Panc1 (cell line): ENCODE results near the gene C17orf100.

ENCODE experiments used
- POLR2AphosphoS5 ChIP-seq: IDR thresholded peaks from 2 replicates; pipeline ENCODE4 v1.6.1; 2012; ENCODE audit warnings: mild to moderate bottlenecking, low read depth, low read length, moderate library complexity
- TCF7L2 ChIP-seq: IDR thresholded peaks from 2 replicates; pipeline ENCODE4 v1.6.1; 2011; ENCODE audit warnings: mild to moderate bottlenecking, low read depth, low read length, inconsistent platforms
- TF ChIP-seq, protein P1 (sequence below): fragments of 450-650 bp; IDR thresholded peaks from 2 replicates; pipeline ENCODE4 v1.5.1; 2017; ENCODE audit warnings: mild to moderate bottlenecking
- TF ChIP-seq, protein P2 (sequence below), 2 experiments: IDR thresholded peaks; 2 replicates each; pipeline ENCODE4 v1.6.1; 2011 to 2012; ENCODE audit warnings: low read depth in 2 of 2, control low read depth in 1 of 2, low read length in 1 of 2, mild to moderate bottlenecking in 1 of 2, moderate library complexity in 1 of 2; ENCODE audit not compliant: insufficient read depth in 1 of 2

DNA sequence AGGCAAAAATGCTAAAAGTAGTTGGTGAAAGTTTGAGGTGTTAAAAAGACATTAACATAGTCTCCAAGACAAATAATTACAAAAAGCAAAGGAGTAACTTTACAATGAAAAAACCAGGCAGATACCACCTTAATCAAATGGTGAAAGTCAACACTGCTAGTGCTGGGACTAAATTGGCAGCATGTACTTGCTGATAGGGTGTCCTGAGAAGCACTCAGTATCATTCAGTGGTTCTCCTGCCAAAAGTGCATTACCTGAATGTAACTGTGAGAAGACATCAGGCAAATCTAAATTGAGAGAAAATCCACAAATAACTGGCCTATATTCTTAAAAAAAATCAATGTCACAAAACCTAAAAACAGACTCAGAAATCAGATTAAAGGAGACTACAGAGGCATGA, 19.0 kb upstream of the C17orf100 start:
- TF ChIP-seq, protein P1, sequence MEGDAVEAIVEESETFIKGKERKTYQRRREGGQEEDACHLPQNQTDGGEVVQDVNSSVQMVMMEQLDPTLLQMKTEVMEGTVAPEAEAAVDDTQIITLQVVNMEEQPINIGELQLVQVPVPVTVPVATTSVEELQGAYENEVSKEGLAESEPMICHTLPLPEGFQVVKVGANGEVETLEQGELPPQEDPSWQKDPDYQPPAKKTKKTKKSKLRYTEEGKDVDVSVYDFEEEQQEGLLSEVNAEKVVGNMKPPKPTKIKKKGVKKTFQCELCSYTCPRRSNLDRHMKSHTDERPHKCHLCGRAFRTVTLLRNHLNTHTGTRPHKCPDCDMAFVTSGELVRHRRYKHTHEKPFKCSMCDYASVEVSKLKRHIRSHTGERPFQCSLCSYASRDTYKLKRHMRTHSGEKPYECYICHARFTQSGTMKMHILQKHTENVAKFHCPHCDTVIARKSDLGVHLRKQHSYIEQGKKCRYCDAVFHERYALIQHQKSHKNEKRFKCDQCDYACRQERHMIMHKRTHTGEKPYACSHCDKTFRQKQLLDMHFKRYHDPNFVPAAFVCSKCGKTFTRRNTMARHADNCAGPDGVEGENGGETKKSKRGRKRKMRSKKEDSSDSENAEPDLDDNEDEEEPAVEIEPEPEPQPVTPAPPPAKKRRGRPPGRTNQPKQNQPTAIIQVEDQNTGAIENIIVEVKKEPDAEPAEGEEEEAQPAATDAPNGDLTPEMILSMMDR: no peak
- TF ChIP-seq TCF7L2: no peak
- TF ChIP-seq, protein P2, sequence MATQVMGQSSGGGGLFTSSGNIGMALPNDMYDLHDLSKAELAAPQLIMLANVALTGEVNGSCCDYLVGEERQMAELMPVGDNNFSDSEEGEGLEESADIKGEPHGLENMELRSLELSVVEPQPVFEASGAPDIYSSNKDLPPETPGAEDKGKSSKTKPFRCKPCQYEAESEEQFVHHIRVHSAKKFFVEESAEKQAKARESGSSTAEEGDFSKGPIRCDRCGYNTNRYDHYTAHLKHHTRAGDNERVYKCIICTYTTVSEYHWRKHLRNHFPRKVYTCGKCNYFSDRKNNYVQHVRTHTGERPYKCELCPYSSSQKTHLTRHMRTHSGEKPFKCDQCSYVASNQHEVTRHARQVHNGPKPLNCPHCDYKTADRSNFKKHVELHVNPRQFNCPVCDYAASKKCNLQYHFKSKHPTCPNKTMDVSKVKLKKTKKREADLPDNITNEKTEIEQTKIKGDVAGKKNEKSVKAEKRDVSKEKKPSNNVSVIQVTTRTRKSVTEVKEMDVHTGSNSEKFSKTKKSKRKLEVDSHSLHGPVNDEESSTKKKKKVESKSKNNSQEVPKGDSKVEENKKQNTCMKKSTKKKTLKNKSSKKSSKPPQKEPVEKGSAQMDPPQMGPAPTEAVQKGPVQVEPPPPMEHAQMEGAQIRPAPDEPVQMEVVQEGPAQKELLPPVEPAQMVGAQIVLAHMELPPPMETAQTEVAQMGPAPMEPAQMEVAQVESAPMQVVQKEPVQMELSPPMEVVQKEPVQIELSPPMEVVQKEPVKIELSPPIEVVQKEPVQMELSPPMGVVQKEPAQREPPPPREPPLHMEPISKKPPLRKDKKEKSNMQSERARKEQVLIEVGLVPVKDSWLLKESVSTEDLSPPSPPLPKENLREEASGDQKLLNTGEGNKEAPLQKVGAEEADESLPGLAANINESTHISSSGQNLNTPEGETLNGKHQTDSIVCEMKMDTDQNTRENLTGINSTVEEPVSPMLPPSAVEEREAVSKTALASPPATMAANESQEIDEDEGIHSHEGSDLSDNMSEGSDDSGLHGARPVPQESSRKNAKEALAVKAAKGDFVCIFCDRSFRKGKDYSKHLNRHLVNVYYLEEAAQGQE (IDR thresholded peaks at IDR 0.05; ENCODE audit: insufficient read depth in 1 of 2, low read depth in 2 of 2, low read length in 1 of 2): no peak
- no peak for TF ChIP-seq POLR2AphosphoS5
